Measurements from ENCODE around the gene FAM98C. TPM values are rescaled to one million over a fixed set of nuclear protein-coding genes. Genes with fewer than 3 reads are reported as not detected.

Gene FAM98C
- total RNA-seq, 2 experiments from 2014 or later = 19.6 to 24.8 TPM

- no peak overlapping the region for H3K4me3 Mint-ChIP-seq
- ChIA-PET POLR2A (no interaction called here), CTCF (no interaction called here)
- intact Hi-C loops (cut with DNase I, micrococcal nuclease) = no loop called here
- no peak for ATAC-seq
- no peak overlapping the region for H3K27ac Mint-ChIP-seq
- no peaks in the 10 kb centered on the region for H3K4me1 Mint-ChIP-seq
- H3K9me3 Mint-ChIP-seq (ENCODE audit: low read depth) = no peaks in the 10 kb centered on the region
- H3K36me3 Mint-ChIP-seq (ENCODE audit: low read depth) = peaks cover 3% of the 10 kb centered on the region
- H3K27me3 Mint-ChIP-seq = peaks cover 3% of the 10 kb centered on the region
- DNase-seq = no peak
Observed at GRCh38 chr19:38455031-38455430, 52.1 kb downstream of the FAM98C start.

- Mint-ChIP-seq H3K4me3 (no peak overlapping the region), H3K36me3 (ENCODE audit: low read depth) (peaks cover 3% of the 10 kb centered on the region), H3K4me1 (no peaks in the 10 kb centered on the region), H3K9me3 (ENCODE audit: low read depth) (no peaks in the 10 kb centered on the region), H3K27me3 (peaks cover 5% of the 10 kb centered on the region), H3K27ac (no peak overlapping the region)
- intact Hi-C loops (cut with DNase I, micrococcal nuclease) = no loop called here
- POLR2A ChIA-PET = interaction anchor here (0.6 kb wide), 1 partner anchor 416 kb away, joined by 4 read pairs; no protein-coding TSS in a partner anchor
- ATAC-seq = no peak
- CTCF ChIA-PET = no interaction called here
- DNase-seq = no peak
Observed at GRCh38 chr19:38457202-38457601, 54.3 kb downstream of the FAM98C start.

DNA sequence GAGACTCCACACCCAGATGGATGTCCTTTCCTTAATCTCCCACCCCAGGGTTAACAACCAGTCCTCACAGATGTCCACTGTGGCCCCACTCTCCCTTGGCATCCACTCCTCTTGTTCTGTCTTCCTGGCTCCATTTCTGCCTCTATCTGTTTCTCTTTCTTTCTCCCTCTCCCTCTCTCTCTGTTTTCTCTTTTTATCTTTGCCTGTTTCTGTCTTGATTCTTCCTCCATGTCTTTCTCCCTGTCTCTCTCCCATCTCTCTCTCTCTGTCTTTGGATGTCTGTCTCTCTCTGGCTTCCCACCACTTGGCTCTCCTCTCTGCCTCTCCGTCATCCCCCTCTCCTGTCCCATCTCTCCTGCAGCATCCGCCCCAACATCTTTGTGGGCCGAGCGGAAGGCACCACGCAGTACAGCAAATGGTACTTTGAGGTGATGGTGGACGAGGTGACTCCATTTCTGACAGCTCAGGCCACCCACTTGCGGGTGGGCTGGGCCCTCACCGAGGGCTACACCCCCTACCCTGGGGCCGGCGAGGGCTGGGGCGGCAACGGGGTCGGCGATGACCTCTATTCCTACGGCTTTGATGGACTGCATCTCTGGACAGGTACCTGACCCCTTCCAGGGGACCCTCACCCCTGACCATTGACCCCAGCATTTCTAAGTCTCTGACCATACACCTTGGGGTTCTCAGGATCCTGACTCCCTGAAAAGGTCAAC, 55.0 kb downstream of the FAM98C start:
- ATAC-seq = no peak

More for the DNA sequence above, 55.0 kb downstream of the FAM98C start:
- Mint-ChIP-seq H3K36me3 (ENCODE audit: low read depth) (peaks cover 3% of the 10 kb centered on the region), H3K4me1 (no peaks in the 10 kb centered on the region), H3K9me3 (ENCODE audit: low read depth) (no peaks in the 10 kb centered on the region), H3K27me3 (peaks cover 10% of the 10 kb centered on the region), H3K27ac (no peak overlapping the region), H3K4me3 (no peak overlapping the region)
- ChIA-PET POLR2A (no interaction called here), CTCF (interaction anchor here (0.9 kb wide), 1 partner anchor 55 kb away, joined by 3 read pairs; the partner anchor contains the start of gene FAM98C)
- no peak for DNase-seq
- intact Hi-C loops (cut with DNase I, micrococcal nuclease) = no loop called here

Other genes with a start within 250 kb of the FAM98C start
- gene DPF1, start 178.9 kb upstream of the FAM98C start, total RNA-seq = 1 to 10 TPM in 1 of 2 experiments, under 1 TPM in 1; 0.91 to 1.2 TPM
- gene PPP1R14A, start 146.7 kb upstream of the FAM98C start, total RNA-seq = 1 to 10 TPM; 1.6 to 1.7 TPM
- 10 to 100 TPM; 46.0 to 49.0 TPM for gene SPINT2, start 138.5 kb upstream of the FAM98C start, total RNA-seq
- gene C19orf33, start 98.8 kb upstream of the FAM98C start, total RNA-seq = not detected
- gene YIF1B, start 87.1 kb upstream of the FAM98C start, total RNA-seq = 10 to 100 TPM; 76.3 to 90.1 TPM
- 10 to 100 TPM in 1 of 2 experiments, 1 to 10 TPM in 1; 9.6 to 10.2 TPM for gene KCNK6, start 83.2 kb upstream of the FAM98C start, total RNA-seq
- gene CATSPERG, start 67.3 kb upstream of the FAM98C start, total RNA-seq = 1 to 10 TPM; 3.3 to 3.4 TPM
- gene PSMD8, start 28.5 kb upstream of the FAM98C start, total RNA-seq = 100 to 1,000 TPM; 219 to 275 TPM
- gene GGN, start 15.1 kb upstream of the FAM98C start, total RNA-seq = under 1 TPM; 0.30 to 0.51 TPM
- gene SPRED3, start 14.4 kb upstream of the FAM98C start, total RNA-seq = 1 to 10 TPM; 3.0 to 4.5 TPM
- 1 to 10 TPM; 5.6 to 5.9 TPM for gene RASGRP4, start 23.1 kb downstream of the FAM98C start, total RNA-seq
- gene RYR1, start 30.6 kb downstream of the FAM98C start, total RNA-seq = 1 to 10 TPM; 2.0 to 3.1 TPM
- gene MAP4K1, start 214.9 kb downstream of the FAM98C start, total RNA-seq = 100 to 1,000 TPM; 195 to 198 TPM
- gene EIF3K, start 216.1 kb downstream of the FAM98C start, total RNA-seq = 100 to 1,000 TPM; 269 to 297 TPM
- gene ACTN4, start 244.6 kb downstream of the FAM98C start, total RNA-seq = 100 to 1,000 TPM; 181 to 182 TPM